HAP-1 (cell line): Measurements from ENCODE around the gene KCNJ4.

Source experiments
- DNase-seq, 2 experiments: peaks; one replicate each; pipeline ENCODE4 v3.0.0-alpha.2; 2016 to 2020; ENCODE audit warnings: low spot score in 2 of 2
- H3K27me3 ChIP-seq: fragments of 250-450 bp; sonication (Bioruptor Pico); 2 replicates; pipeline ENCODE4 v1.5.1; 2020; ENCODE audit warnings: low read depth, mild to moderate bottlenecking, moderate library complexity
- H3K36me3 ChIP-seq: fragments of 250-450 bp; sonication (Bioruptor Pico); replicated peaks from 2 replicates; pipeline ENCODE4 v1.5.1; 2020; ENCODE audit warnings: mild to moderate bottlenecking
- H3K4me1 ChIP-seq: fragments of 250-450 bp; sonication (Bioruptor Pico); 2 replicates; pipeline ENCODE4 v1.5.1; 2020; ENCODE audit warnings: mild to moderate bottlenecking
- H3K4me3 ChIP-seq: fragments of 250-450 bp; sonication (Bioruptor Pico); 2 replicates; pipeline ENCODE4 v1.5.1; 2020; ENCODE audit warnings: mild to moderate bottlenecking, moderate library complexity
- H3K9me3 ChIP-seq: fragments of 250-450 bp; sonication (Bioruptor Pico); 2 replicates; pipeline ENCODE4 v1.5.1; 2020; ENCODE audit warnings: mild to moderate bottlenecking, moderate library complexity
- in situ Hi-C: fragments of 300-500 bp; cut with MboI; formaldehyde crosslinking; loops from 3 replicates; pipeline ENCODE4 v1.14.3; 2020; ENCODE audit warnings: low sequenced_read_pairs, inconsistent platforms, mixed read lengths

The KCNJ4 gene

DNA sequence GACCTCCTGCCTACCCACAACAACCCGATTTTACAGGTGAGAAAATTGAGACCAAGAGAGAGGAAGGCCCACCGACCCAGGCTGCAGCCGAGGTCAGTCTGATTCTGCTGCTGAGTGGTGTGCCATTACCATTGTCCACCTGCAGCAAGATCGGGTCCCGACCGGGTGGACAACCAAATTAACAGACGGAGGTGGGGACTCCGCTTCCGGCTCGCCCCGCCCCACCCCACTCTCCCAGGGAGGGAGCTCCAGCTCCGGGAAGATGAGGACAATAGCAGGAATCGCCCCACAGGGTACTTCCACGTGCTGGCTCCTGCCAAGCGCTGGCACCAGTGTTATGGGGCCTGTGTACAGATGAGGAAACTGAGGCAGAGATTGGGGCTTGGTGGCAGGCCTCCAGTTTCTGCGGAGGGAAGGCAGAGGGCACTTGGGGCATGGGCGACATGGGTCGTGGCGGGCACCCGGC lies 12.5 kb upstream of the KCNJ4 start:
- Histone ChIP-seq H3K4me1 (peaks cover 12% of the 10 kb centered on the region), H3K27me3 (no peaks in the 10 kb centered on the region), H3K4me3 (peak overlapping the region; percentile 39), H3K36me3 (no peaks in the 10 kb centered on the region), H3K9me3 (no peaks in the 10 kb centered on the region)
- in situ Hi-C loops: loop anchor here (10.0 kb wide), 1 partner anchor 63 kb away; no protein-coding TSS in a partner anchor
- DNase-seq: peak in 1 of 2 experiments; percentile 42

DNA sequence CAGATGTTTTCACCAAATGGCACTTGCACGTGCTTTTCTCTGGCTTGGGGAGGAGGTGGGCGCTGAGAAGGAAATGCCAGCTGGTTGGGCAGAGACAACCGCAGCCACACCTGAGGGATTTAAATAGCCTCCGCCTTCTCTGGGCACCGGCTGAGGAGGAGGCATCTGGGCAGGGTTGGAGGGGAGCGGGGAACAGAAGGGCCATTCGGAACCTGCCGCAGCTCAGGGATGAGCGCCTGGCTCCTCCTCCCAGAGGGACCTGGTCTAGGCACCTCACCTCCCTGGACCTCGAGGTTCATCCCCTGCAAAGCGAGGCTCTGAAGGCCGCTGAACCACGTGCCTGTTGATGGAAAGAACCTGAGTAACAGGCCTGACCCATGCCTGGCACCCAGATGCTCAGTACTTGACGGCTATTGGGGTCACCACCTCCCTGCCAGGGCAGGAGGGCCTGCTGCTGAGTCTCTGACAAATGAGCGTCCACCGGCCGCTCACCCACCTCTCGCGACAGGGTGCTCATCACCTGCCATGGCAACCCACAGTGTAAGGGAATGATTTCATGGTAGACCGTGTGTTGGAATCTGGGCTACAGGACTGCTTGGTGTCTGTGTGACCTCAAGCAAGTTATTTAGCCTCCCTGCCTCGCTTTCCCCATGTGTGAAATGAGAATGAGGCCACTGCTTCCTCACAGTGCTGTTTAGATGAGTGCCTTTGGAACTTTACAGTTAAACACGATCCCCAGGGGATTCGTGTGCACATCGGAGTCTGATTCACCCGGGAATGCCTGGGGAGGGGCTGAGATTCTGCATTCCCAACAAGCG lies 10.9 kb upstream of the KCNJ4 start:
- no peak overlapping the region for H3K4me3 ChIP-seq
- H3K9me3 ChIP-seq: no peaks in the 10 kb centered on the region
- no peaks in the 10 kb centered on the region for H3K27me3 ChIP-seq
- in situ Hi-C loops: loop anchor here (10.0 kb wide), 1 partner anchor 61 kb away; no protein-coding TSS in a partner anchor
- no peaks in the 10 kb centered on the region for H3K36me3 ChIP-seq
- DNase-seq: no peak
- peaks cover 22% of the 10 kb centered on the region for H3K4me1 ChIP-seq

DNA sequence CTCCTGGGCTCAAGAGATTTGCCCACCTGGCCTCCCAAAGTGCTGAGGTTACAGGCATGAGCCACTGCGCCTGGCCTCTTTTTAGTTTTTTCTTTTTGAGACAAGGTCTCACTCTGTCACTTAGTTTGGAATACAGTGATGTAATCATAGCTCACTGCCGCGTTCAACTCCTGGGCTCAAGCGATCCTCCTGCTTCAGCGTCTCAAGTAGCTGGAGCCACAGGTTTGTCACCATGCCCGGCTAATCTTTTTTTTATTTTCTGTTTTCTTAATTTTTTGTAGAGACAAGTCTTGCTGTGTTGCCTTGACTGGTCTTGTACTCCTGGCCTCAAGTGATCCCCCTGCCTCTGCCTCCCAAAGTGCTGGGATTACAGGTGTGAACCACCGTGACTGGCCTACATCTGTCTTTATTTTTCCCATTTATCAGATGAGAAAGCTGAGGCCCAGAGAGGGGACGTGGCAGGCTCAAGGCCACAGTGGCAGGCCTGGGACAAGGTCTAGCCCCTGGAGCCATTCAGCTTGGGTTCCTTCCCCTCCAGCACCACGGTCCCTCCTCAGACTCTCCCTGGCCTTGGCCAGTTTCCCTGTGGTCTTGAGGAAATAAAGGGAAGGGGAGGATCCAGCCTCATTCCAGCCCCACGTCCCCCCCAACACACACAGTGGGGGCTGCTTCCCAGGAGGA lies 10.1 kb upstream of the KCNJ4 start:
- Histone ChIP-seq H3K27me3 (no peaks in the 10 kb centered on the region), H3K36me3 (no peaks in the 10 kb centered on the region), H3K4me3 (no peak overlapping the region), H3K9me3 (no peaks in the 10 kb centered on the region), H3K4me1 (peaks cover 22% of the 10 kb centered on the region)
- DNase-seq: no peak
- in situ Hi-C loops: loop anchor here (10.0 kb wide), 1 partner anchor 60 kb away; no protein-coding TSS in a partner anchor

DNA sequence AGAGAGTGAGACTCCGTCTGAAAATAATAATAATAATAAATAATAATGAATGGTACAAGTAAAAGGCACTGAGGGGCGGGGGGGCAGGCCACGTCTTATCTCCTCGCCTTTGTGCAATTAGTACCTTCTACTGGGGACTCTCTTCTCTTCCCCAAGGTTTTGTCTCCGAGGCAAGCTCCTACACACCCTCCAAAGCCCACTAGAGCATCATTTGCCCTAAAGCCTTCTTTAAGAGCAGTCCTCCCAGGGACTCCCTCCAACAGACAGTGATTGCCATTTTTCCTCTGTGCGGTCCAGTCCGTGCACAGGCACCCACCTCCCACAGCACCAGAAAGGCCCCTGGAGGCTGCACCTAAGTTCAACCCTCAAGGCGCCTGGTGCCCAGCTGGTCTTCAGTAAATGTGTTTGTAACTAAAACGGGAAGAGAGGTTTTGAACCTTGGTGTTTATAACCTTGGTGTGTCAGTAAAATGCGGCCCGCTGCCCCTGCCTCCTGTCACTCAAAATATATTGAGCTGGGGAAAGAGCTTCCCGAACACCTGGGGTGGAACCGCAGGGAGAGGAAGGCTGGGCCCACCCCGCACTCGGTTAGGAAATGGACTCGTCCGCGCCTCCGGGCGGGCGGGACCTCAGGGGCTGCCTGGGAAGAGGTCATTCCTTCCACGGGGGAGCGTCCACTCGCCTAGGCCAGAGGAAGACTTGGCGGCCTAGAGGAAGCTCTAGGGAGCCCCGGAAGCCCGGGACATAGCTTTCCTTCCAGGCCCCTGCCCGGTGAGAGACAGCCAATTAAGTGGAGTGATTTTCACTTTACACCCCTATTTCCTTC lies 8.2 kb upstream of the KCNJ4 start:
- Histone ChIP-seq H3K27me3 (no peaks in the 10 kb centered on the region), H3K4me1 (peaks cover 19% of the 10 kb centered on the region), H3K9me3 (no peaks in the 10 kb centered on the region), H3K4me3 (no peak overlapping the region), H3K36me3 (no peaks in the 10 kb centered on the region)
- in situ Hi-C loops: loop anchor here (10.0 kb wide), 1 partner anchor 58 kb away; no protein-coding TSS in a partner anchor
- DNase-seq: peak in 1 of 2 experiments; percentile 70

DNA sequence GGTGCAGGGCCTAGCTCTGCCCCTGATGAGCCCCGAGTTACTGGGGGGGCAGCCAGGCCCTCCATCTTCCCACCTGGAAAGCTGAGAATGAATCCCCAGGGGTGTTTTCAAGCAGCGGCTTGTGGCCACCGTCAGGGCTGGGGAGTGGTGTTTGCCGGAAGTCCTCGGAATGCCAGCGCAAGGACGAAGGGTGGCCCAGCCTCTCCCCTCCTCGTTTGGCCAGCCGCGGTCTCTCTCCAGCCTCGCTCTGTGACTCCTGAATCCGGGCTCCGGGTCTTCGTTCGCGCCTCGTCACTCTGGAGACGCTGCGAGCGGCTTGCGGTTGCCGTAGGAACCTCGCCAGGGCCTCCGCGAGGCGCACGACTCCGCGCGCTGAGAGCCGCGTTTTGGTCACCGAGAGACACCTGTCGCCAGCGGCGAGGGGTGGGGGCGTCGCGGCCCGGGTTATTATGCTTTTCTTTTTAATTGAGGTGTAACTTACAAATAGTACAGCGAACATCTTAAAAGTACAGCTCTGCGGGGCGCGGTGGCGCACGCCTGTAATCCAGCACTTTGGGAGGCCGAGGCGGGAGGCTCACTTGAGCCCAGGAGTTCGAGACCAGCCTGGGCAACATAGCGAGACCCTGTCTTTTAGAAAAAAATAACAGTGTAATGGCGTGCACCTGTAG lies 6.5 kb upstream of the KCNJ4 start:
- Histone ChIP-seq H3K36me3 (no peaks in the 10 kb centered on the region), H3K4me1 (peaks cover 12% of the 10 kb centered on the region), H3K4me3 (peak overlapping the region; percentile 11), H3K27me3 (no peaks in the 10 kb centered on the region), H3K9me3 (no peaks in the 10 kb centered on the region)
- DNase-seq: peak; percentile 81 to 96
- in situ Hi-C loops: loop anchor here (10.0 kb wide), 1 partner anchor 57 kb away; no protein-coding TSS in a partner anchor

DNA sequence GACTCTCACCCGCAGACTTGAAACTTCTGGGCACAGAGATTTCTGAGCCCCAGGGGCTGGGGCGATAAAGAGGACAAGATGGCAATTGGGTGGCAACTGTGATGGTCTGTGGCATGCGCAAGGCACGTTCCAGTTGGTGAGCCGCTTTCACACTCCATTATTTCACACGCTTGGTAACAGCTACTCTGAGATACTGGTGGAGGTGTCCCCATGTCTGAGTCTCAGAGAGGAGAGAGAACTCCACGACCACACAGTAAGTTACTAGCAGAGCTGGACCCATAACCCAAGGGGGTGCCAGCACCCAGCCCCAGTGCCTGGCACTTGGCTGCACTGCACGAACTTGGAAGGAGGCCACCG lies 6.0 kb upstream of the KCNJ4 start:
- H3K27me3 ChIP-seq: no peaks in the 10 kb centered on the region
- no peak for DNase-seq
- H3K36me3 ChIP-seq: no peaks in the 10 kb centered on the region
- no peaks in the 10 kb centered on the region for H3K9me3 ChIP-seq
- in situ Hi-C loops: loop anchor here (10.0 kb wide), 1 partner anchor 56 kb away; no protein-coding TSS in a partner anchor
- H3K4me3 ChIP-seq: peak overlapping the region; percentile 11
- H3K4me1 ChIP-seq: peaks cover 12% of the 10 kb centered on the region

DNA sequence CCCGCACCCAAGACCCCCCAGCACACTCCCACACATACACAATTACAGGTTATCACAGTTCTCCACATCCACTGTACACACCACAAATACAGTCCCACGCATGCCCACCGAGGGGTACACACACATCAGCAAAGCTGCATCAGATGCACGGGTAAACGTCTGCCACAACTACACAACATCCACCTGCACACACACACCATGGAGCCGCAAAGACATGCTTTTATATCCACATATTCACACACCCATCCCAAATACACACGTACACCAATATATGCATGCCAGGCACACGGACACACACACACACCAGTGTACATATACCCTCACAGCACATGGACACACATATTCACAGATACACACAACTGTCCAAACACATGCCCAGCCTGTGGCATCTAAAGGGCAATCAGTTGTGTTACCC lies 5.4 kb upstream of the KCNJ4 start:
- Histone ChIP-seq H3K36me3 (no peaks in the 10 kb centered on the region), H3K4me3 (no peak overlapping the region), H3K4me1 (peaks cover 12% of the 10 kb centered on the region), H3K27me3 (no peaks in the 10 kb centered on the region), H3K9me3 (no peaks in the 10 kb centered on the region)
- DNase-seq: no peak
- in situ Hi-C loops: loop anchor here (10.0 kb wide), 1 partner anchor 56 kb away; no protein-coding TSS in a partner anchor

DNA sequence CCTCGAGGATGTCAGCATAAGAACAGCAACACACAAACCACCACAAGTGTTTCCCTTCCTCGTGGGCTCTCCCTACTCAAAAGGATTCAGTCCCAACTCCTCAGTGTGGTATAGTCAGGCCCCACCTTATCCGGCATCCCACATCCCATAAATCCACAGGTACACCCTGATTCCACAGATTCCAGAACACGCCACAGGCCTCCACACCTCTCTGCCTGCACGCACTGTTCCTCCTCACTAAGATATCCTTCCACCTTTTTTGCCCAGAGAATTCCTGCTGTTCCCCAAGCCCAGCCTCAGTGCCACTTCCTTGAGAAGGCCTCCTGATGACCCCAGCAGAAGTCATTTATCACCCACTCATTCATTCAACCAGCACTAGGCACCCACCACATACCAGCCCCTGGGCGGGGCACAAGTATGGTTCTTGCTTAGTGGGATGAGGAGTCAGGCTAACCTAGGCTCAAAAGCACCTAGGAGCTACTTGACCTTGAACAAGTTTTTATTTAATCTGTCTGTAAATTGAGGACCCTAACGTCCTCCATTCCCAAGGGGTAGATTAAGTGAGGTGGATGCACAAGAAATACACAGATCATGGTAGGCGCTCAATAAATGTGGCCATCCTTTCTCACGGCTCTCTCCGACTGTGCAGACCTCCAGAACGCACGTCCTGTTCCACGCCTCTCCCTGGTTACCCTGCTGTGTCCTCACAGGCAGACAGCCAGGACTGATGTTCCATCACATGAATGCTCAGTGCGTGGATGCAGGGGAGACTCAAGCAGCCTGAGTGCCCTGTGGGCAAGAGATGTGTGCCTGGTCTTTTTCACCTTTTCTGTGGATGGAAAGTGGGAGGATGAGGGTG lies 2.1 kb upstream of the KCNJ4 start:
- no peak for DNase-seq
- no peak overlapping the region for H3K4me3 ChIP-seq
- no peaks in the 10 kb centered on the region for H3K36me3 ChIP-seq
- H3K4me1 ChIP-seq: peaks cover 10% of the 10 kb centered on the region
- in situ Hi-C loops: no loop called here
- H3K27me3 ChIP-seq: no peaks in the 10 kb centered on the region
- H3K9me3 ChIP-seq: no peaks in the 10 kb centered on the region

DNA sequence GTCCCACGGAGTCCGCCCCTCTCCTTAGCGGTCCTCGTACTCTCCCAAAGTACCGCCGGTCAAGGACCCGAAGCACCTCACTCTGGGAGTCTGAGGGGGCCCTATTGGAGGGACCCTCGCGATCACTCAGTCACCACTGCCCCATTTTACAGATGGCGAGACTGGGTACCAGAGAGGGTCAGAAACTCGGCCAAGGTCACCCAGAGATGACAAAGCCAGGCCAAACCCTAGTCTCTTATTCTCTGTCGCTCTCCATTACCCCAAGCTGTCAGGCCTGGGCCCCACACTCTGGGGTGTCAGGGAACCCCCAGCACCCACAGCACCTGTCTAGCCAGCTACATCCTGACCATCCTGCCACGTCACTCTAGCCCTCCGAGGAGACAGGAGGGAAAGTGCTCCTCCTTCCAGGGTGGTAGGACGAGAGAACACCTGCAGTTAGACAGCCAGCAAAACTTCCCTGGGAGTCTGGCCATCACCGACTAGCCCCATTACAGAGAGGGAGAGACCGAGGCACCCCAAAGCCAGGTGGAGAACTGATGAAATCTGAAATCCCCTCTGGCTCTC lies 1.4 kb upstream of the KCNJ4 start:
- in situ Hi-C loops: no loop called here
- Histone ChIP-seq H3K4me3 (peak overlapping the region; percentile 39), H3K4me1 (peaks cover 6% of the 10 kb centered on the region), H3K27me3 (no peaks in the 10 kb centered on the region), H3K36me3 (no peaks in the 10 kb centered on the region), H3K9me3 (no peaks in the 10 kb centered on the region)
- DNase-seq: no peak

DNA sequence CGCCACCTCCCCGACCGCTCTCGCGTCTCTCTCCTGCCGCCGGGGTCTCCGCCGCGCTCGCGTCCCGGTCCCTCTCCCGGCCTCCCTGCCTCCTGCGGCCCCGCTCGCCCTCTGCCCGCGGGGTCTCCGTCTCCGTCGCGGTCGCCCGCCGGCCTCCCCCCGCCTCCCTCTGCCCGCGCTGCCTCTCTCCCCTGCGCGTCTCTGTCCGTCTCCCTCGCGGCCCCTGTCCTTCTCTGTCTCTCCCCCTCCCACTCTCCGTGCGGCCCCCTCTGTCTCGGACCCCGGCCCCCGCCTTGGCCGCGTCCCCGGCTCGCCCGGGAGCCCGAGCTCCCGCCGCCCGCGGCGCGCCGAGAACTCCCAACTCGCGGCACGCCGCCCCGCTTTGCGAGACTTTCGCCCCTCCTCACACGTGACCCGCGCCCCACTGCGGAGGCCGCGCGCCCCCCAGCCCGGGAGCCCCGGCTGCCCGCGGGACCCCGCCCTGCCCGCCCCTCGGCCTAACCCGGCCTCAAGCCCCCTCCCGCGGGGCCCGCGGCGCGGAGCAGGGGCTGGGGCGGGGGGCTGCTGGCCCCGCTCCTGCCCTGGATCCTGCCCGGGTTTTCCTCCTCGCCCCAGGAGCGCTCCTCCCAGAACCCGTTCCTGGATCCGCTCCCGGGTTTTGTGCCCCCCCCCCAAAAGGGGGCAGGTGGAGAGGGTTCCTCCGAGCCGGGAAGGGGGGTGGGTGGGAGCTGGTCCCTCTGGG lies 702 bp upstream of the KCNJ4 start:
- no peaks in the 10 kb centered on the region for H3K9me3 ChIP-seq
- no peaks in the 10 kb centered on the region for H3K27me3 ChIP-seq
- in situ Hi-C loops: no loop called here
- no peaks in the 10 kb centered on the region for H3K36me3 ChIP-seq
- DNase-seq: peak in 1 of 2 experiments; percentile 75
- H3K4me1 ChIP-seq: peaks cover 5% of the 10 kb centered on the region
- H3K4me3 ChIP-seq: peak overlapping the region; percentile 39

DNA sequence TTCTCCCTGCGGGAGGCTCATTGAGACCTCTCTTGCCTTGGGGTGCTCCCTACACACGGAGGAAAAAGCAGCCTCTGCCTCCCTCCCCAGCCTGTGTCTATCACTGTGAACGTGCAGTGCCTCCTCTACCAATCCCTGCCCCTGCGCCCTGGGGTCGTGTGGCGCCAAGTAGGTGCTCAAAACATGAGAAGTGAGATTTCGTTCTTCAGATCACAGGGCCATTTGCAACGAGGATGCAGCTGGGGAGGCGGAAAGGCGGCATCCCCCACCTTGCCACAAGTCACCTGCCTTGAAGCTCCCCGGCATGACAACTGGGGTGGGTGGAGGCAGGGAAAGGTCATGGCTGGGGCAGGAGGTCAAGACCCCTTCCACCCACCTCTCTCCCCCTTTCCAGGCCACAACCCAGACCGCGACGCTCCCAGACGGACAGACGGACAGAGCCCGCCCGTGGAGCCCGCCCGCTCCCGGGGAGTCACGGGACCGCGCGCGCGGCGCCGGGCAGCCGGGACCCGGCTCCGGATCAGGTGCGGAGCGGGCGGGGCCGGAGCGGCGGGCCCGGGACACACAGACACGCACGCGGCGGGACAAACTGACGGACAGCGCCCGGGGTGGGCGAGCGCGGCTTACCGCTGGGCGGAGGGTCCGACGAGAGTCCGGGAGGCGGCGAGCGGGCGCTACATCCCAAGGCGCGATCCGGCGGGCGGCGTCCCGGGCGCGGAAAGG lies 485 bp downstream of the KCNJ4 start:
- in situ Hi-C loops: no loop called here
- no peaks in the 10 kb centered on the region for H3K36me3 ChIP-seq
- no peaks in the 10 kb centered on the region for H3K9me3 ChIP-seq
- peak in 1 of 2 experiments; percentile 42 for DNase-seq
- H3K4me1 ChIP-seq: peaks cover 10% of the 10 kb centered on the region
- peak overlapping the region; percentile 38 for H3K4me3 ChIP-seq
- H3K27me3 ChIP-seq: no peaks in the 10 kb centered on the region
